GM21423 (cell line): ENCODE measurements around the gene PCLAF.
"Not testable (repeated sequence)": the region's sequence is repeated elsewhere in the genome, so short reads cannot be mapped to it uniquely, and the experiment has no call there.

Experiments used
- ATAC-seq: cut with Tn5 transposase; IDR thresholded peaks from one replicate; pipeline ENCODE4 v1.9.1; 2021; ENCODE audit warnings: mild to moderate bottlenecking, moderate library complexity; ENCODE audit not compliant: unreplicated experiment

PCLAF gene

GRCh38 chr15:64369078-64369607 is 12.1 kb downstream of the PCLAF start:
- no peak for ATAC-seq

- no peak for ATAC-seq
These were observed 20.0 kb downstream of the PCLAF start for GRCh38 chr15:64361259-64361658.

DNA sequence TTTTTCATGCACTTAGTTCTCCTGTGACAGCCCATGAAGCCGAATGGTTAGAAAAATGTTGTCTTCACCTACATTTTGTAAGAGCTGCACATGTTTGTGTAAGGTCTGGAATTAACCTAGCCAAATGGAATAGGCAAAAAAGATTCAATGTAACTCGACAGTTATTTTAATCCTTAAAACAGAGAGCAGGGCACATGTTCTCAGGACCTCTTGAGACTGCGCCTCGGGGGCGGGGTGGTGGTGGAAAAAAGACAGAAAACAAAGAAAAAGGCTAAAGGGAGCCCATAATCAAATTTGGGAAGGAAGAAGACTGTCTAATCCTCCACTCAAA is 24.6 kb downstream of the PCLAF start:
- ATAC-seq: no peak

DNA sequence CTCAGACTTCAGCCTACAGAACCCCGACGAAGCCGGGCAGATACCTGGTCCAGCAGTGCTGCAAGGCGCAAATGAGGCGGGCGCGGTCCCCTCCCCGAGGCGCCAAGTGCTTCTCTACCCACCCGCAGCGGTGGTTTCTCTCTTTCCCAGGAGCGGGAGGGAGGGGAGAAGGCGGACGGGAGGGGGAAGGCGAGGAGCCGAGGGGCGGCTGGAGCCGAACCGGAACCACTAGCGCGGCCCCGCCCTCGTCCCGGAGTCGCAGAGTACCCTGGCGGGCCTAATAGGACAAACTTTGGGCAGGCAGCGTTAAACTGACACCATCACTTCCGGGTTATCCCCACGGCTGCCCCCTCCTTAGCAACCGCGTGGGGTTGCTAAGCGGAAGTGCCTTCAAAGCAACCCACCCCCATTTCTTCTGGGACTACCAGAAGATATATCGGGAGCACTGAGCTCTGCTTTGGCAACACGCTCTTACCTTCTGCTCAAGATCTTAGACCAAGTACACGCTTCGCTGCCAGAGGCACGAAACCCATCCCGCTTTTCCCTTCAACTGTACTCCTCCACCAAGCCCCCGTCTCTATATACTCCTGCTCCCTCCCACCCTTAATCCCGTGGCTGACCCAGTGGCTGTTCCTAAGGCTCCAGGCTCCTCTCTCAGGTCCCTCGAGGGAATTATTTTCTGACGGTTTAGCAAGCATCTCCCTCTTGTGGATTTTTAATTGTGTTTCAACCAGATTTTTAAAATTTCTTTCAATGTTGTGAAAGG is 25.1 kb downstream of the PCLAF start, which contains the start of gene CSNK1G1:
Gene CSNK1G1 (minus strand): TSS at position 230 of the 766 bp plus-strand sequence. CDS start 55,674 bp downstream, outside the sequence.
- peak; percentile 94 for ATAC-seq

DNA sequence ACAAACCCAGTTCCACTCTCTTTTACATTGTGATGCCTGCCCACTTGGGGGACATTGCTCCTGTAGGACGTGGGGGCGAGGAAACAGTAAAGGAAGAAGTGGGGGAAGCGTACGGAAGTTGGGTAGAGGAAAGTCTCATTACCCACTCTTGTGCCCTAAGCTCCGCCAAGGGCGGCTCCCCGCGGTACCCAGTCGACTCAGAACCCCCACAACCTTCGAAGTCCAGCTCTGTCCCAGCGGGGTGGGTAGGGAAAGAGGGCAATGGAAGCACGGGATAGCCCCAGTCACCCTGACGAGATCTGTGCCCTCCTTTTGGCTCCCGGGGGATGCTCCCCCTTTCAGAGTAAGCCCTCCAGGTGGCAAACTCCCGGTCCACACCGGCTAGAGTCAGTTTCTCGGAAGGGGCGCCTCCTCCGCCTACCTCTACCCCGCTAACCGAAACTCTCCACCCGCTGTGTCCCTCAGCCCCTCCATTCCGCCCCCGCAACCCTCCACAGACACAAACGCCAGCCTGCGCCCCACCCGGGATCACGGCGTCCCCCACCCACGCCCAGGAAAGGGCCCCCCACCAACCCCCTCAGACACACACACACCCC is 25.8 kb downstream of the PCLAF start:
- no peak for ATAC-seq

- ATAC-seq: no peak
These were observed 26.4 kb downstream of the PCLAF start for GRCh38 chr15:64354688-64355344.

GRCh38 chr15:64351265-64351664 is 30.0 kb downstream of the PCLAF start:
- ATAC-seq: no peak

DNA sequence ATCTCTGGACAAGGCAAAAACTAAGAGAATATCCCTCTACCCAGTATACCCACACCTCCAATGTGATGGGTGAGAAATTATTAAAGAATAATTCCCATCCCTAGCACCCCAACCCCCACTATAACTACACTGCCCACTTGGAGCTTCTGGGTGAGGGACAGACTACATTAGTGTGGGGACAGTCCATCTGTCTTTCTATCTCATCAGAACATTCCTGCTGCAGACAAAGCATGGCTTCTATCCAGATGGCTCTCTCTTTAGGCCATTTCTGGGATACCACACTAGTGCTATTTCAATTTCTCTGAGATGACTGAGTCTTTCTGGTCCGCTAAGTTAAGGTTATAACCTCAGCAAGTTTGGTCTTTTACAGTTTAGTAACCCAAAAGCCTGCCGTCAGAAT is 31.9 kb downstream of the PCLAF start:
- no peak for ATAC-seq

GRCh38 chr15:64348455-64348854 is 32.8 kb downstream of the PCLAF start:
- no peak for ATAC-seq

DNA sequence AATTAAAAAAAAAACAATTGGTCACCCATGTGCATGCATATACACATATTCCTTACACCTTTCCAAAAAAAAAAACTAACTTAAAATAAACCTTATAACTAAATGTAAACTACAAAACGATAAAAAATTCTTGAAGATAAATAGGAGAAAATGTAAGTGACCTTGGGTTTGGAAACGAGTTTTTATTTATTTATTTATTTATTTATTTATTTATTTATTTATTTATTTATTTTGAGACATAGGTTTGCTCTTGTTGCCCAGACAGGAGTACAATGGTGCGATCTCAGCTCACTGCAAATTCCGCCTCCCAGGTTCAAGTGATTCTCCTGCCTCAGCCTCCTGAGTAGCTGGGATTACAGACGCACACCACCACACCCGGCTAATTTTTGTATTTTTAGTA is 35.0 kb downstream of the PCLAF start:
- not testable (repeated sequence) for ATAC-seq

DNA sequence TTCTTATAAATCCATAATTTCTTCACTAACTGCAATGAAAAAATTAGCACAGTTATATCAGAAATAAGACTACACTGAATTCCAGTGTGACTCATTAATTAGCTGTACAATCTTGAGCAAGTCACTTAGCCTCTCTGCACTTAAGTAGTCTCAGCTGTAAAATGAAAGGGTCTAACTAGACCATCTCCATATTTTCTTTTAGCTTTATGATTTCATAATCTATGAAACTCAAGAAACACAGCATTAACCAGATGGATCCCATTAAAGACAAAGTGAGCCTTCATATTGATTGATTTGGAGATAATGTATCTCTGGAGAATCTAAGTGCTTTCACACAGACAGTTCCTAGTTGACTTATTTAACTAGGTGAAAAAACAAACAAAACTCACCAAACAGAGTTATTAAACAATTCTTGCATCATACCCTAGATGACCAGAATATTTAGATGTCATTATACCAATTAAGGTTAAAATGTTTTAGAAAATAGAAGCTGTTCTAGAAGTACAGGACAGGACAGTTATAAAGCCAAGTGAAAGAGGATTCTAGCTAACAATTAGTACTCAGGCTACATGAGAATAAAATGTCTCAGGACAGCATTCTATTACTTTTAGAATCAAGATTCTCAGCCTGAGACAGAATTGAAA is 36.5 kb downstream of the PCLAF start:
- no peak for ATAC-seq

DNA sequence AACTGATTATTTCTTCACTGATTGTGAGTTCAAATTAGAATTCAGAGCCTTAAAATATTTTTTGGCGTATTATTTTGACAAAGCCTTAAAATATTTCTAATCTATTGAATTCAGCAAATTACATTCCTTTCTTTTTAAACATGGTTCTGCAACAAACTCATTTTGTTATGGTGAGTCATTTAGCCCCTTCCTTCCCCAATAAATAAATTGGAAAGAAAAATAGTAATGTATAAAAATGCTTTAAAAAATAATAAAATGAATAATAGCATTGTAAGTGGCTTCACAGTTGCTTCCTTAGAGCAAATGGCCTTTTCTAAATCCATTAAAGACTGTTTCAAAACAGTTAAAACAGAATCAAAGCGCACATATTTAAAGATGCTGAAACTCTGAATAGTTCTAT is 37.4 kb downstream of the PCLAF start:
- ATAC-seq: no peak

GRCh38 chr15:64343222-64343621 is 38.0 kb downstream of the PCLAF start:
- no peak for ATAC-seq

GRCh38 chr15:64341961-64342360 is 39.3 kb downstream of the PCLAF start:
- no peak for ATAC-seq

- ATAC-seq: no peak
These were observed 40.9 kb downstream of the PCLAF start for GRCh38 chr15:64340355-64340754.

- no peak for ATAC-seq
These were observed 43.5 kb downstream of the PCLAF start for GRCh38 chr15:64337761-64338160.

- no peak for ATAC-seq
These were observed 47.0 kb downstream of the PCLAF start for GRCh38 chr15:64333986-64334929.

GRCh38 chr15:64333516-64333915 is 47.7 kb downstream of the PCLAF start:
- no peak for ATAC-seq

DNA sequence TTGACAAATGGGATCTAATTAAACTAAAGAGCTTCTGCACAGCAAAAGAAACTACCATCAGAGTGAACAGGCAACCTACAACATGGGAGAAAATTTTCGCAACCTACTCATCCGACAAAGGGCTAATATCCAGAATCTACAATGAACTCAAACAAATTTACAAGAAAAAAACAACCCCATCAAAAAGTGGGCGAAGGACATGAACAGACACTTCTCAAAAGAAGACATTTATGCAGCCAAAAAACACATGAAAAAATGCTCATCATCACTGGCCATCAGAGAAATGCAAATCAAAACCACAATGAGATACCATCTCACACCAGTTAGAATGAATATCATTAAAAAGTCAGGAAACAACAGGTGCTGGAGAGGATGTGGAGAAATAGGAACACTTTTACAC is 49.6 kb downstream of the PCLAF start:
- ATAC-seq: not testable (repeated sequence)

GRCh38 chr15:64326975-64327374 is 54.3 kb downstream of the PCLAF start:
- ATAC-seq: not testable (repeated sequence)
